ENCODE results near the gene TXNL4A.
A peak's percentile ranks its signal among the peaks of the same experiment; 100 is the strongest.
"Not testable (repeated sequence)": the region's sequence is repeated elsewhere in the genome, so short reads cannot be mapped to it uniquely, and the experiment has no call there.

The TXNL4A gene

GRCh38 chr18:79962835-79963657 lies 25.3 kb downstream of the TXNL4A start:
- Histone ChIP-seq H3K36me3 (ENCODE audit: insufficient read depth, low read length) (no peaks in the 10 kb centered on the region), H3K27me3 (ENCODE audit: insufficient read depth, low read length) (peaks cover 73% of the 10 kb centered on the region), H3K27ac (ENCODE audit: low read depth, low read length) (no peak overlapping the region), H3K9ac (ENCODE audit: low read depth, low read length) (no peak overlapping the region), H3K9me3 (ENCODE audit: insufficient read depth, low read depth, low read length) (no peaks in the 10 kb centered on the region), H3K4me3 (ENCODE audit: low read length) (no peak overlapping the region), H3K4me1 (ENCODE audit: insufficient read depth, low read length) (peaks cover 27% of the 10 kb centered on the region)
- 91% methylated on average over 29 of the region's 30 CpGs for WGBS

- Histone ChIP-seq H3K36me3 (ENCODE audit: insufficient read depth, low read length) (no peaks in the 10 kb centered on the region), H3K4me3 (ENCODE audit: low read length) (no peak overlapping the region), H3K9me3 (ENCODE audit: insufficient read depth, low read depth, low read length) (no peaks in the 10 kb centered on the region), H3K27ac (ENCODE audit: low read depth, low read length) (no peak overlapping the region), H3K4me1 (ENCODE audit: insufficient read depth, low read length) (peaks cover 27% of the 10 kb centered on the region), H3K9ac (ENCODE audit: low read depth, low read length) (no peak overlapping the region), H3K27me3 (ENCODE audit: insufficient read depth, low read length) (peaks cover 73% of the 10 kb centered on the region)
- WGBS: 82% methylated on average over 10 of the region's 10 CpGs
Observed at GRCh38 chr18:79962311-79962710, 26.1 kb downstream of the TXNL4A start.

- Histone ChIP-seq H3K36me3 (ENCODE audit: insufficient read depth, low read length) (no peaks in the 10 kb centered on the region), H3K4me1 (ENCODE audit: insufficient read depth, low read length) (peaks cover 27% of the 10 kb centered on the region), H3K27me3 (ENCODE audit: insufficient read depth, low read length) (peaks cover 73% of the 10 kb centered on the region), H3K9me3 (ENCODE audit: insufficient read depth, low read depth, low read length) (no peaks in the 10 kb centered on the region), H3K27ac (ENCODE audit: low read depth, low read length) (no peak overlapping the region), H3K9ac (ENCODE audit: low read depth, low read length) (no peak overlapping the region), H3K4me3 (ENCODE audit: low read length) (no peak overlapping the region)
- WGBS: 69% methylated on average over 29 of the region's 29 CpGs
Observed at GRCh38 chr18:79961527-79962291, 26.7 kb downstream of the TXNL4A start.

- Histone ChIP-seq H3K27me3 (ENCODE audit: insufficient read depth, low read length) (peaks cover 80% of the 10 kb centered on the region), H3K4me3 (ENCODE audit: low read length) (no peak overlapping the region), H3K9me3 (ENCODE audit: insufficient read depth, low read depth, low read length) (no peaks in the 10 kb centered on the region), H3K4me1 (ENCODE audit: insufficient read depth, low read length) (peaks cover 27% of the 10 kb centered on the region), H3K27ac (ENCODE audit: low read depth, low read length) (no peak overlapping the region), H3K9ac (ENCODE audit: low read depth, low read length) (no peak overlapping the region), H3K36me3 (ENCODE audit: insufficient read depth, low read length) (no peaks in the 10 kb centered on the region)
- WGBS: 83% methylated on average over 16 of the region's 16 CpGs
Observed at GRCh38 chr18:79960921-79961526, 27.3 kb downstream of the TXNL4A start.

- not testable (repeated sequence) for H3K36me3 ChIP-seq (ENCODE audit: insufficient read depth, low read length); H3K27ac ChIP-seq (ENCODE audit: low read depth, low read length); H3K9ac ChIP-seq (ENCODE audit: low read depth, low read length); H3K9me3 ChIP-seq (ENCODE audit: insufficient read depth, low read depth, low read length)
- Histone ChIP-seq H3K4me1 (ENCODE audit: insufficient read depth, low read length) (peaks cover 23% of the 10 kb centered on the region), H3K4me3 (ENCODE audit: low read length) (peak overlapping the region; percentile 30), H3K27me3 (ENCODE audit: insufficient read depth, low read length) (peaks cover 83% of the 10 kb centered on the region)
- 4% methylated on average over 9 of the region's 12 CpGs for WGBS
Observed at GRCh38 chr18:79960161-79960801, 28.1 kb downstream of the TXNL4A start.

- Histone ChIP-seq H3K4me3 (ENCODE audit: low read length) (no peak overlapping the region), H3K27ac (ENCODE audit: low read depth, low read length) (no peak overlapping the region), H3K9me3 (ENCODE audit: insufficient read depth, low read depth, low read length) (no peaks in the 10 kb centered on the region), H3K27me3 (ENCODE audit: insufficient read depth, low read length) (peaks cover 83% of the 10 kb centered on the region), H3K4me1 (ENCODE audit: insufficient read depth, low read length) (peaks cover 22% of the 10 kb centered on the region), H3K36me3 (ENCODE audit: insufficient read depth, low read length) (no peaks in the 10 kb centered on the region), H3K9ac (ENCODE audit: low read depth, low read length) (no peak overlapping the region)
- 94% methylated on average over 2 of the region's 2 CpGs for WGBS
Observed at GRCh38 chr18:79958981-79959380, 29.4 kb downstream of the TXNL4A start.

- Histone ChIP-seq H3K27ac (ENCODE audit: low read depth, low read length) (no peak overlapping the region), H3K9ac (ENCODE audit: low read depth, low read length) (no peak overlapping the region), H3K9me3 (ENCODE audit: insufficient read depth, low read depth, low read length) (no peaks in the 10 kb centered on the region), H3K27me3 (ENCODE audit: insufficient read depth, low read length) (peaks cover 79% of the 10 kb centered on the region), H3K36me3 (ENCODE audit: insufficient read depth, low read length) (no peaks in the 10 kb centered on the region), H3K4me3 (ENCODE audit: low read length) (no peak overlapping the region), H3K4me1 (ENCODE audit: insufficient read depth, low read length) (peaks cover 19% of the 10 kb centered on the region)
- WGBS: 87% methylated on average over 2 of the region's 2 CpGs
Observed at GRCh38 chr18:79956276-79956675, 32.1 kb downstream of the TXNL4A start.

- Histone ChIP-seq H3K9me3 (ENCODE audit: insufficient read depth, low read depth, low read length) (no peaks in the 10 kb centered on the region), H3K27me3 (ENCODE audit: insufficient read depth, low read length) (peaks cover 75% of the 10 kb centered on the region), H3K9ac (ENCODE audit: low read depth, low read length) (no peak overlapping the region), H3K27ac (ENCODE audit: low read depth, low read length) (no peak overlapping the region), H3K36me3 (ENCODE audit: insufficient read depth, low read length) (no peaks in the 10 kb centered on the region), H3K4me1 (ENCODE audit: insufficient read depth, low read length) (peaks cover 15% of the 10 kb centered on the region), H3K4me3 (ENCODE audit: low read length) (no peak overlapping the region)
- 91% methylated on average over 12 of the region's 12 CpGs for WGBS
Observed at GRCh38 chr18:79955302-79956075, 32.9 kb downstream of the TXNL4A start.

GRCh38 chr18:79954791-79955190 lies 33.6 kb downstream of the TXNL4A start:
- H3K9me3 ChIP-seq (ENCODE audit: insufficient read depth, low read depth, low read length): no peaks in the 10 kb centered on the region
- no peak overlapping the region for H3K27ac ChIP-seq (ENCODE audit: low read depth, low read length)
- 81% methylated on average over 5 of the region's 5 CpGs for WGBS
- H3K4me1 ChIP-seq (ENCODE audit: insufficient read depth, low read length): peaks cover 10% of the 10 kb centered on the region
- H3K4me3 ChIP-seq (ENCODE audit: low read length): no peak overlapping the region
- peaks cover 77% of the 10 kb centered on the region for H3K27me3 ChIP-seq (ENCODE audit: insufficient read depth, low read length)
- no peak overlapping the region for H3K9ac ChIP-seq (ENCODE audit: low read depth, low read length)
- no peaks in the 10 kb centered on the region for H3K36me3 ChIP-seq (ENCODE audit: insufficient read depth, low read length)

- Histone ChIP-seq H3K9ac (ENCODE audit: low read depth, low read length) (no peak overlapping the region), H3K36me3 (ENCODE audit: insufficient read depth, low read length) (no peaks in the 10 kb centered on the region), H3K27ac (ENCODE audit: low read depth, low read length) (no peak overlapping the region), H3K4me3 (ENCODE audit: low read length) (no peak overlapping the region), H3K9me3 (ENCODE audit: insufficient read depth, low read depth, low read length) (no peaks in the 10 kb centered on the region), H3K4me1 (ENCODE audit: insufficient read depth, low read length) (peaks cover 4% of the 10 kb centered on the region; the same call in 1 of the 2 replicates), H3K27me3 (ENCODE audit: insufficient read depth, low read length) (peaks cover 73% of the 10 kb centered on the region)
- 84% methylated on average over 10 of the region's 10 CpGs for WGBS
Observed at GRCh38 chr18:79953971-79954651, 34.3 kb downstream of the TXNL4A start.

Data from HUES64 (cell line).